ENCODE results near the gene CDC42BPA. TPM values are rescaled to one million over a fixed set of nuclear protein-coding genes. Genes with fewer than 3 reads are reported as not detected.
"Not testable (repeated sequence)": the region's sequence is repeated elsewhere in the genome, so short reads cannot be mapped to it uniquely, and the experiment has no call there.

CDC42BPA gene
- total and polyA plus RNA-seq, 2 donors (not counting 1 experiment from before 2014, with no cell fraction given): 26.4 to 77.1 TPM

- no peaks in the 10 kb centered on the region for H3K4me1 ChIP-seq (ENCODE audit: control insufficient read depth, extremely low read depth, insufficient read depth, low read length)
- H3K9ac ChIP-seq (ENCODE audit: insufficient read depth, low read length): no peak overlapping the region
- peaks cover 3% of the 10 kb centered on the region for H3K36me3 ChIP-seq (ENCODE audit: control insufficient read depth, insufficient read depth, low read length)
Measured at GRCh38 chr1:227003165-227003564, 315.1 kb downstream of the CDC42BPA start.

DNA sequence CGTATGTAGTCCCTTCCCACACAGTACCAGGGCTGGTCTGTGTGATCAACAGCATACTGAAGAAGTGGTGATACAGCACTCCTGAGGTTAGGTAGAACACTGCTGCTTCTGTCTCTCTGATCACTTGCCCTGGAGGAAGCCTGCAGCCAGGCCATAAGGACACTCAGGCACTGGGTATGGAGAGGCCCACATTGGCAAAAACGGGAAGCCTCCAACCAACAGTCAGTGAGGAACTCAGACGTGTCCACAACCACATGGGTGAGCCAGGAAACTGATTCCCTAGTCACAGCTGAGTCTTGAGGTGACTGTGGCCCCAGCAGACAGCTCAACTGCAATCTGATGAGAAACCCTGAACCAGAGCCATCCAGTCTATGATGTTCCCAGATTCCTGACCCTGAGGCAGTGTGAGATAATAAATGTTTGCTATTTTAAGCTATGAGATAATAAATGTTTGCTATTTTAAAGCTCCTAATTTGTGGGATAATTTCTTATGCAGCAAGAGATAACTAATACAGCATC, 315.7 kb downstream of the CDC42BPA start:
- H2AFZ ChIP-seq (ENCODE audit: low read length): no peak overlapping the region
- no peaks in the 10 kb centered on the region for H3K27me3 ChIP-seq (ENCODE audit: control insufficient read depth, insufficient read depth, low read length)
- no peak overlapping the region for H3K27ac ChIP-seq (ENCODE audit: insufficient read depth, low read length)
- no peaks in the 10 kb centered on the region for H3K79me2 ChIP-seq (ENCODE audit: control insufficient read depth, insufficient read depth, low read length)
- no peaks in the 10 kb centered on the region for H3K9me3 ChIP-seq (ENCODE audit: control insufficient read depth, insufficient read depth, low read depth, low read length)
- peaks cover 3% of the 10 kb centered on the region for H3K36me3 ChIP-seq (ENCODE audit: control insufficient read depth, insufficient read depth, low read length)
- no peak overlapping the region for H3K4me2 ChIP-seq (ENCODE audit: extremely low read depth, insufficient read depth, low read length)
- H4K20me1 ChIP-seq (ENCODE audit: control insufficient read depth, extremely low read depth, insufficient read depth, low read length): no peaks in the 10 kb centered on the region
- no peaks in the 10 kb centered on the region for H3K4me1 ChIP-seq (ENCODE audit: control insufficient read depth, extremely low read depth, insufficient read depth, low read length)
- H3K4me3 ChIP-seq (replicated peaks in 1 of 4; ENCODE audit: control extremely low read depth in 1 of 4, insufficient read depth in 1 of 4, low read depth in 3 of 4, low read length in 4 of 4): no peak overlapping the region
- no peak for DNase-seq (ENCODE audit: low read depth in 2 of 2)
- TF ChIP-seq, protein P1, sequence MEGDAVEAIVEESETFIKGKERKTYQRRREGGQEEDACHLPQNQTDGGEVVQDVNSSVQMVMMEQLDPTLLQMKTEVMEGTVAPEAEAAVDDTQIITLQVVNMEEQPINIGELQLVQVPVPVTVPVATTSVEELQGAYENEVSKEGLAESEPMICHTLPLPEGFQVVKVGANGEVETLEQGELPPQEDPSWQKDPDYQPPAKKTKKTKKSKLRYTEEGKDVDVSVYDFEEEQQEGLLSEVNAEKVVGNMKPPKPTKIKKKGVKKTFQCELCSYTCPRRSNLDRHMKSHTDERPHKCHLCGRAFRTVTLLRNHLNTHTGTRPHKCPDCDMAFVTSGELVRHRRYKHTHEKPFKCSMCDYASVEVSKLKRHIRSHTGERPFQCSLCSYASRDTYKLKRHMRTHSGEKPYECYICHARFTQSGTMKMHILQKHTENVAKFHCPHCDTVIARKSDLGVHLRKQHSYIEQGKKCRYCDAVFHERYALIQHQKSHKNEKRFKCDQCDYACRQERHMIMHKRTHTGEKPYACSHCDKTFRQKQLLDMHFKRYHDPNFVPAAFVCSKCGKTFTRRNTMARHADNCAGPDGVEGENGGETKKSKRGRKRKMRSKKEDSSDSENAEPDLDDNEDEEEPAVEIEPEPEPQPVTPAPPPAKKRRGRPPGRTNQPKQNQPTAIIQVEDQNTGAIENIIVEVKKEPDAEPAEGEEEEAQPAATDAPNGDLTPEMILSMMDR (conservative IDR thresholded peaks at IDR 0.05 in 1 of 2, IDR thresholded peaks at IDR 0.05 in 1 of 2; ENCODE audit: low read depth in 1 of 2, low read length in 2 of 2): no peak
- TF ChIP-seq EZH2 (IDR thresholded peaks at IDR 0.05; ENCODE audit: low read length, missing control alignments): no peak
- H3K9ac ChIP-seq (ENCODE audit: insufficient read depth, low read length): no peak overlapping the region

More at GRCh38 chr1:227003165-227003564, 315.1 kb downstream of the CDC42BPA start:
- Histone ChIP-seq H3K9me3 (ENCODE audit: control insufficient read depth, insufficient read depth, low read depth, low read length) (no peaks in the 10 kb centered on the region), H3K27ac (ENCODE audit: insufficient read depth, low read length) (no peak overlapping the region), H3K4me2 (ENCODE audit: extremely low read depth, insufficient read depth, low read length) (no peak overlapping the region), H3K27me3 (ENCODE audit: control insufficient read depth, insufficient read depth, low read length) (no peaks in the 10 kb centered on the region), H3K4me3 (replicated peaks in 1 of 4; ENCODE audit: control extremely low read depth in 1 of 4, insufficient read depth in 1 of 4, low read depth in 3 of 4, low read length in 4 of 4) (no peak overlapping the region), H2AFZ (ENCODE audit: low read length) (no peak overlapping the region), H3K79me2 (ENCODE audit: control insufficient read depth, insufficient read depth, low read length) (no peaks in the 10 kb centered on the region), H4K20me1 (ENCODE audit: control insufficient read depth, extremely low read depth, insufficient read depth, low read length) (no peaks in the 10 kb centered on the region)
- no peak for DNase-seq (ENCODE audit: low read depth in 2 of 2)
- TF ChIP-seq, protein P1 (conservative IDR thresholded peaks at IDR 0.05 in 1 of 2, IDR thresholded peaks at IDR 0.05 in 1 of 2; ENCODE audit: low read depth in 1 of 2, low read length in 2 of 2): no peak
- no peak for TF ChIP-seq EZH2 (IDR thresholded peaks at IDR 0.05; ENCODE audit: low read length, missing control alignments)

GRCh38 chr1:226999579-226999978, 318.7 kb downstream of the CDC42BPA start:
- not testable (repeated sequence) for H3K4me2 ChIP-seq (ENCODE audit: extremely low read depth, insufficient read depth, low read length); DNase-seq (ENCODE audit: low read depth in 2 of 2)

More at GRCh38 chr1:226999579-226999978, 318.7 kb downstream of the CDC42BPA start:
- H2AFZ ChIP-seq (ENCODE audit: low read length); H3K9me3 ChIP-seq (ENCODE audit: control insufficient read depth, insufficient read depth, low read depth, low read length); H3K4me1 ChIP-seq (ENCODE audit: control insufficient read depth, extremely low read depth, insufficient read depth, low read length); H3K36me3 ChIP-seq (ENCODE audit: control insufficient read depth, insufficient read depth, low read length); H3K9ac ChIP-seq (ENCODE audit: insufficient read depth, low read length); H3K4me3 ChIP-seq (replicated peaks in 1 of 4; ENCODE audit: control extremely low read depth in 1 of 4, insufficient read depth in 1 of 4, low read depth in 3 of 4, low read length in 4 of 4); H3K79me2 ChIP-seq (ENCODE audit: control insufficient read depth, insufficient read depth, low read length); H3K27me3 ChIP-seq (ENCODE audit: control insufficient read depth, insufficient read depth, low read length); H3K27ac ChIP-seq (ENCODE audit: insufficient read depth, low read length); H4K20me1 ChIP-seq (ENCODE audit: control insufficient read depth, extremely low read depth, insufficient read depth, low read length): not testable (repeated sequence)
